A673 (cell line): ENCODE measurements around the gene KCNJ11. TPM values are rescaled to one million over a fixed set of nuclear protein-coding genes. Genes with fewer than 3 reads are reported as not detected.

Source experiments
- BruUV-seq: library from RNA; stranded (reverse); fragments of 400-500 nt; replicated peaks from 2 replicates; lab custom pipeline; 2021; lab: Mats Ljungman, UMichigan
- CTCF ChIA-PET: fragments of 300-600 bp; sonication (Branson Sonifier 250); formaldehyde crosslinking; loops from one replicate; lab custom pipeline; 2022; ENCODE audit warnings: antibody characterized with exemption; lab: Charles Lee
- POLR2A ChIA-PET: fragments of 300-600 bp; sonication (Branson Sonifier 250); formaldehyde crosslinking; loops from one replicate; lab custom pipeline; 2022; ENCODE audit warnings: antibody characterized with exemption; ENCODE audit not compliant: low non-redundant PET; lab: Charles Lee
- DNase-seq: peaks from one replicate; pipeline ENCODE4 v3.0.0-alpha.2; 2015; ENCODE audit warnings: low spot score
- H3K27ac ChIP-seq: fragments of 200-600 bp; sonication (generic); 2 replicates; pipeline ENCODE4 v1.5.1; 2016; ENCODE audit warnings: mixed run types, low read depth, mild to moderate bottlenecking, mixed read lengths, antibody characterized with exemption, low read length; ENCODE audit not compliant: poor library complexity, severe bottlenecking
- H3K27me3 ChIP-seq: fragments of 200-600 bp; sonication (generic); replicated peaks from 2 replicates; pipeline ENCODE4 v1.6.1; 2017; ENCODE audit warnings: mixed run types, low read depth, mild to moderate bottlenecking, mixed read lengths, antibody characterized with exemption, low read length; ENCODE audit not compliant: insufficient read depth, poor library complexity
- H3K36me3 ChIP-seq: fragments of 200-600 bp; sonication (generic); 2 replicates; pipeline ENCODE4 v1.6.1; 2016; ENCODE audit warnings: mixed run types, mild to moderate bottlenecking, mixed read lengths, antibody characterized with exemption, low read length; ENCODE audit not compliant: insufficient read depth, poor library complexity, severe bottlenecking
- H3K4me1 ChIP-seq: fragments of 200-600 bp; sonication (generic); 2 replicates; pipeline ENCODE4 v1.6.1; 2017; ENCODE audit warnings: mixed run types, mild to moderate bottlenecking, mixed read lengths, antibody characterized with exemption, low read length; ENCODE audit not compliant: insufficient read depth, poor library complexity, severe bottlenecking
- H3K4me3 ChIP-seq: fragments of 200-600 bp; sonication (generic); 2 replicates; pipeline ENCODE4 v1.5.1; 2016; ENCODE audit warnings: low read depth, mixed run types, mild to moderate bottlenecking, mixed read lengths, low read length; ENCODE audit not compliant: poor library complexity, severe bottlenecking
- H3K9me3 ChIP-seq: fragments of 200-600 bp; sonication (generic); 2 replicates; pipeline ENCODE4 v1.6.1; 2016; ENCODE audit warnings: mixed run types, low read depth, mild to moderate bottlenecking, mixed read lengths, antibody characterized with exemption, low read length; ENCODE audit not compliant: poor library complexity, severe bottlenecking
- EZH2 ChIP-seq: fragments of 200-600 bp; sonication (generic); IDR thresholded peaks from 2 replicates; pipeline ENCODE4 v1.6.1; 2017; ENCODE audit warnings: borderline replicate concordance, low read depth, mild to moderate bottlenecking, mixed read lengths, antibody characterized with exemption, low read length; ENCODE audit not compliant: poor library complexity, severe bottlenecking
- intact Hi-C: fragments of 100-400 bp; cut with micrococcal nuclease; formaldehyde crosslinking; loops from one replicate; pipeline ENCODE4 v1.10.0; 2022; ENCODE audit not compliant: unreplicated experiment
- total RNA-seq: library from RNA; stranded (reverse); gene quantifications from 2 replicates; pipeline ENCODE4 v1.2.3, GENCODE V29; 2021
- TF ChIP-seq, protein P1 (sequence below): fragments of 300-800, 200-600 bp; sonication (generic); conservative IDR thresholded peaks from 2 replicates; pipeline ENCODE4 v1.5.1; 2017; ENCODE audit warnings: low read depth, mild to moderate bottlenecking, antibody characterized with exemption, low read length, moderate library complexity, mixed read lengths

The KCNJ11 gene
- total RNA-seq, 1 experiment from 2014 or later: 0.34 TPM

GRCh38 chr11:17405232-17406005 lies 17.0 kb upstream of the KCNJ11 start:
- no peak for TF ChIP-seq EZH2
- TF ChIP-seq, protein P1, sequence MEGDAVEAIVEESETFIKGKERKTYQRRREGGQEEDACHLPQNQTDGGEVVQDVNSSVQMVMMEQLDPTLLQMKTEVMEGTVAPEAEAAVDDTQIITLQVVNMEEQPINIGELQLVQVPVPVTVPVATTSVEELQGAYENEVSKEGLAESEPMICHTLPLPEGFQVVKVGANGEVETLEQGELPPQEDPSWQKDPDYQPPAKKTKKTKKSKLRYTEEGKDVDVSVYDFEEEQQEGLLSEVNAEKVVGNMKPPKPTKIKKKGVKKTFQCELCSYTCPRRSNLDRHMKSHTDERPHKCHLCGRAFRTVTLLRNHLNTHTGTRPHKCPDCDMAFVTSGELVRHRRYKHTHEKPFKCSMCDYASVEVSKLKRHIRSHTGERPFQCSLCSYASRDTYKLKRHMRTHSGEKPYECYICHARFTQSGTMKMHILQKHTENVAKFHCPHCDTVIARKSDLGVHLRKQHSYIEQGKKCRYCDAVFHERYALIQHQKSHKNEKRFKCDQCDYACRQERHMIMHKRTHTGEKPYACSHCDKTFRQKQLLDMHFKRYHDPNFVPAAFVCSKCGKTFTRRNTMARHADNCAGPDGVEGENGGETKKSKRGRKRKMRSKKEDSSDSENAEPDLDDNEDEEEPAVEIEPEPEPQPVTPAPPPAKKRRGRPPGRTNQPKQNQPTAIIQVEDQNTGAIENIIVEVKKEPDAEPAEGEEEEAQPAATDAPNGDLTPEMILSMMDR: no peak
- Histone ChIP-seq H3K36me3 (no peaks in the 10 kb centered on the region), H3K27me3 (no peaks in the 10 kb centered on the region), H3K9me3 (no peaks in the 10 kb centered on the region), H3K4me1 (no peaks in the 10 kb centered on the region), H3K4me3 (no peak overlapping the region), H3K27ac (no peak overlapping the region)
- no TSS peak for BruUV-seq
- POLR2A ChIA-PET: no interaction called here
- peak; percentile 30 for DNase-seq
- intact Hi-C loops: no loop called here
- CTCF ChIA-PET: no interaction called here

GRCh38 chr11:17403980-17404759 lies 15.7 kb upstream of the KCNJ11 start:
- H3K4me3 ChIP-seq: no peak overlapping the region
- no peaks in the 10 kb centered on the region for H3K4me1 ChIP-seq
- DNase-seq: no peak
- CTCF ChIA-PET: no interaction called here
- H3K9me3 ChIP-seq: no peaks in the 10 kb centered on the region
- BruUV-seq: no TSS peak
- H3K27ac ChIP-seq: no peak overlapping the region
- H3K36me3 ChIP-seq: no peaks in the 10 kb centered on the region
- POLR2A ChIA-PET: no interaction called here
- TF ChIP-seq, protein P1: no peak
- TF ChIP-seq EZH2: no peak
- intact Hi-C loops: no loop called here
- H3K27me3 ChIP-seq: no peaks in the 10 kb centered on the region

DNA sequence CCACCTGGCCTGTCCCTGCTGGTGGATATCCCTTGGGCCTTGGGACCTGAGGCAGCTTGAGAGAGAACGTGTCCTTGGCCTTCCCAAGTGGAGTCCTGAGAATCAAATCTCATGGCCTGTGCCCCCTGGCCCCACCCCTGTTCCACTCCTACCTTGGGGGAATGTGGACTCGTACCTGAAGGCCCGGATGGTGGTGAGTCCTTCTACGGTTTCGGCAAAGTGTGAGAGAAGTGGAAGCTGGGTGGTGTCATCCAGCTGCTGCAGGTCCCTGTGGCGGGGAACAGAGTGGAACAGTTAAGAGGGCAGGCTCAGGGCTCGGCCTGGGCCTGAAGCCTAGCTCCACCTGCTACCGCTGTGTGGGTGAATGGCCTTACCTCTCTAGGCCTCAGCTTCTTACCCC lies 14.0 kb upstream of the KCNJ11 start:
- Histone ChIP-seq H3K27me3 (no peaks in the 10 kb centered on the region), H3K36me3 (no peaks in the 10 kb centered on the region), H3K4me1 (no peaks in the 10 kb centered on the region), H3K4me3 (no peak overlapping the region), H3K9me3 (no peaks in the 10 kb centered on the region), H3K27ac (no peak overlapping the region)
- no TSS peak for BruUV-seq
- TF ChIP-seq, protein P1: no peak
- no peak for TF ChIP-seq EZH2
- CTCF ChIA-PET: no interaction called here
- DNase-seq: no peak
- intact Hi-C loops: no loop called here
- POLR2A ChIA-PET: no interaction called here
